H9 (cell line): ENCODE data around the gene SLC17A3. TPM values are rescaled to one million over a fixed set of nuclear protein-coding genes. Genes with fewer than 3 reads are reported as not detected.

Source experiments
- DNase-seq: peaks from one replicate; pipeline ENCODE4 v3.0.0-alpha.2; 2017
- H2AFZ ChIP-seq: one replicate; pipeline ENCODE4 v1.6.1; 2013; ENCODE audit warnings: mild to moderate bottlenecking, low read length, control low read depth, moderate library complexity
- H2AK5ac ChIP-seq: 2 replicates; pipeline ENCODE4 v1.6.1; 2013; ENCODE audit warnings: low read length, control low read depth, mixed read lengths; ENCODE audit not compliant: insufficient read length
- H2BK120ac ChIP-seq: one replicate; pipeline ENCODE4 v1.6.1; 2013; ENCODE audit warnings: low read depth, mild to moderate bottlenecking, low read length, control low read depth, inconsistent platforms; ENCODE audit not compliant: poor library complexity, severe bottlenecking
- H2BK12ac ChIP-seq: 2 replicates; pipeline ENCODE4 v1.6.1; 2013; ENCODE audit warnings: low read length, control low read depth, mixed read lengths, low read depth; ENCODE audit not compliant: insufficient read length
- H2BK15ac ChIP-seq: 2 replicates; pipeline ENCODE4 v1.6.1; 2013; ENCODE audit warnings: low read depth, low read length, control low read depth
- H2BK20ac ChIP-seq: one replicate; pipeline ENCODE4 v1.6.1; 2013; ENCODE audit warnings: low read depth, mild to moderate bottlenecking, low read length, control low read depth, inconsistent platforms; ENCODE audit not compliant: poor library complexity, severe bottlenecking
- H2BK5ac ChIP-seq: 2 replicates; pipeline ENCODE4 v1.6.1; 2013; ENCODE audit warnings: low read length, control low read depth, mixed read lengths; ENCODE audit not compliant: insufficient read length
- H3K14ac ChIP-seq: 2 replicates; pipeline ENCODE4 v1.6.1; 2013; ENCODE audit warnings: low read length, control low read depth; ENCODE audit not compliant: insufficient read depth
- H3K18ac ChIP-seq: 2 replicates; pipeline ENCODE4 v1.6.1; 2013; ENCODE audit warnings: low read depth, mild to moderate bottlenecking, mixed read lengths, low read length, control low read depth; ENCODE audit not compliant: insufficient read length
- H3K23ac ChIP-seq: 2 replicates; pipeline ENCODE4 v1.6.1; 2013; ENCODE audit warnings: low read length, control low read depth, mixed read lengths, low read depth; ENCODE audit not compliant: insufficient read length
- H3K23me2 ChIP-seq: 2 replicates; pipeline ENCODE4 v1.6.1; 2013; ENCODE audit warnings: low read depth, mild to moderate bottlenecking, mixed read lengths, low read length, control low read depth; ENCODE audit not compliant: insufficient read length, poor library complexity, severe bottlenecking
- H3K27ac ChIP-seq: 2 replicates; pipeline ENCODE4 v1.5.1; 2013; ENCODE audit warnings: low read length, control low read depth, mixed read lengths, low read depth; ENCODE audit not compliant: insufficient read length
- H3K27me3 ChIP-seq: 2 replicates; pipeline ENCODE4 v1.6.1; 2013; ENCODE audit warnings: low read length, control low read depth, inconsistent platforms; ENCODE audit not compliant: insufficient read depth
- H3K4ac ChIP-seq: 2 replicates; pipeline ENCODE4 v1.6.1; 2013; ENCODE audit warnings: low read depth, mild to moderate bottlenecking, control low read depth, inconsistent platforms, low read length, moderate library complexity
- H3K4me1 ChIP-seq: 2 replicates; pipeline ENCODE4 v1.6.1; 2013; ENCODE audit warnings: low read length, control low read depth, inconsistent platforms; ENCODE audit not compliant: insufficient read depth
- H3K4me2 ChIP-seq: 2 replicates; pipeline ENCODE4 v1.6.1; 2013; ENCODE audit warnings: low read length, control low read depth, mixed read lengths; ENCODE audit not compliant: insufficient read length, insufficient read depth
- H3K56ac ChIP-seq: 2 replicates; pipeline ENCODE4 v1.6.1; 2013; ENCODE audit warnings: low read depth, mild to moderate bottlenecking, mixed read lengths, low read length, control low read depth; ENCODE audit not compliant: insufficient read length
- H3K79me1 ChIP-seq: 2 replicates; pipeline ENCODE4 v1.6.1; 2013; ENCODE audit warnings: low read depth, mild to moderate bottlenecking, moderate library complexity, low read length, control low read depth, inconsistent platforms; ENCODE audit not compliant: insufficient read depth, poor library complexity, severe bottlenecking
- H3K79me2 ChIP-seq: 2 replicates; pipeline ENCODE4 v1.6.1; 2013; ENCODE audit warnings: low read length, control low read depth, inconsistent platforms; ENCODE audit not compliant: insufficient read depth
- H3K9ac ChIP-seq: 2 replicates; pipeline ENCODE4 v1.6.1; 2013; ENCODE audit warnings: low read length, control low read depth, mixed read lengths; ENCODE audit not compliant: insufficient read length; ENCODE audit errors: extremely low read depth
- H3K9me3 ChIP-seq: one replicate; pipeline ENCODE4 v1.6.1; 2013; ENCODE audit warnings: low read depth, low read length, inconsistent platforms; ENCODE audit not compliant: control insufficient read depth
- H3T11ph ChIP-seq: one replicate; pipeline ENCODE4 v1.6.1; 2013; ENCODE audit warnings: mild to moderate bottlenecking, low read length, control low read depth, inconsistent platforms
- H4K20me1 ChIP-seq: one replicate; pipeline ENCODE4 v1.6.1; 2013; ENCODE audit not compliant: control insufficient read depth, insufficient read length, insufficient read depth
- H4K5ac ChIP-seq: 2 replicates; pipeline ENCODE4 v1.6.1; 2013; ENCODE audit warnings: low read depth, mild to moderate bottlenecking, mixed read lengths, low read length, control low read depth; ENCODE audit not compliant: insufficient read length
- H4K8ac ChIP-seq: replicated peaks from 2 replicates; pipeline ENCODE4 v1.6.1; 2013; ENCODE audit warnings: low read length, control low read depth, mixed read lengths, low read depth; ENCODE audit not compliant: insufficient read length
- H4K91ac ChIP-seq: 2 replicates; pipeline ENCODE4 v1.6.1; 2013; ENCODE audit warnings: low read depth, mild to moderate bottlenecking, moderate library complexity, mixed read lengths, low read length, control low read depth; ENCODE audit not compliant: insufficient read length
- H3K27ac Mint-ChIP-seq, 3 experiments: 2 replicates in 2 of 3; 3 replicates in 1 of 3; pipeline ENCODE4 v1.8.0; 2020 to 2021; ENCODE audit warnings: mixed read lengths in 3 of 3, mild to moderate bottlenecking in 1 of 3, moderate library complexity in 1 of 3
- H3K27me3 Mint-ChIP-seq: 2 replicates; pipeline ENCODE4 v1.8.0; 2021; ENCODE audit warnings: low read depth, mild to moderate bottlenecking, moderate library complexity, mixed read lengths
- H3K36me3 Mint-ChIP-seq, 3 experiments: 2 replicates in 2 of 3; 3 replicates in 1 of 3; pipeline ENCODE4 v1.8.0; 2020 to 2021; ENCODE audit warnings: low read depth in 3 of 3, mixed read lengths in 3 of 3; ENCODE audit not compliant: insufficient read depth in 1 of 3
- H3K4me1 Mint-ChIP-seq, 2 experiments: 2 replicates each; pipeline ENCODE4 v1.8.0; 2020; ENCODE audit warnings: mixed read lengths in 2 of 2
- H3K4me3 Mint-ChIP-seq, 2 experiments: 2 replicates in 1 of 2; 3 replicates in 1 of 2; pipeline ENCODE4 v1.8.0; 2020 to 2021; ENCODE audit warnings: mild to moderate bottlenecking in 2 of 2, mixed read lengths in 2 of 2, moderate library complexity in 1 of 2
- H3K9me3 Mint-ChIP-seq, 2 experiments: 2 replicates in 1 of 2; 3 replicates in 1 of 2; pipeline ENCODE4 v1.8.0; 2020; ENCODE audit warnings: mild to moderate bottlenecking in 2 of 2, mixed read lengths in 2 of 2, moderate library complexity in 1 of 2
- WGBS: extraction: QIAGEN DNeasy Blood & Tissue Kit; methylation state at CpG from one replicate; pipeline ENCODE4 v1.1.7; 2013; ENCODE audit warnings: missing lambda C conversion rate, low lambda C conversion rate, mixed read lengths; ENCODE audit not compliant: insufficient read length; ENCODE audit errors: extremely low coverage; 5-methylcytosine and 5-hydroxymethylcytosine counted together
- total RNA-seq: library from RNA; stranded (reverse); gene quantifications from 2 replicates; pipeline ENCODE4 v1.2.1, GENCODE V29; 2021
- TF ChIP-seq, protein P1 (sequence below): fragments of 200-600 bp; sonication (generic); conservative IDR thresholded peaks from 3 replicates; pipeline ENCODE4 v1.8.0; 2021; ENCODE audit warnings: antibody characterized with exemption, mild to moderate bottlenecking

Gene SLC17A3
- total RNA-seq, 1 experiment from 2014 or later, result not detected

DNA sequence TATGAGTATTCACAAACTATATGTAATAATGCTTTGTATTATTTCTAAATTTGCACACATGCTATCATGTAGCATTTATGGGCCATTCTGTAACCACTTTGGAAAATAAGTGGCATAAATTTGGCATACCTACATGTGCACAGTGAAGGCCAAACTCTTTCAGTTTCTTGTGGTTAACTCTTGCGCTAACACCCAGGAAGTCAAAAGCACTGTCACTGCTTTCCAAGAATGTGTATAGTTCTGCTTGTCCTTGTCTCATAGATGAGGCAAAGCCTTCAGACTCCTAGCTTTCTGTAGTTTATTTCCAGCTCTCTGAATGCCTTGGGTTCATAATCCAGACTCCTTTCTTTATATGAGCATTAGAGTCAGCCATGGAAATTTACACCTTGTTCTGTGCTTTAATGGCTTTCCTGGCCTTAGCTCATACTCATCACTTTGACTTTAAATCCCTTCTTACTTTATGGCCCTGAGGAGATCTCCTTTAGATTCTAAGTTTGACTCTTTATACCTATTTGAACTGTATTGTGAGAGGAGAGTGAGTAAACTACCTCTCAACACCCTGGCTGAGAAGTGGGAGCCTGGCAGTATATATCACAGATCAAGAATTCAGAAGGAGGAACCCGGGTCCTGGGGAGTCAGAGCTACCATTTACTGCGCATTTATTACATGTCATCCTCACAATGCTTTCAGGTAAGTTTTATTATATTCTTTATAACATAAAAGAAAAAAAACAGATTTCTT is 949 bp upstream of the SLC17A3 start:
- Histone ChIP-seq H3K23me2 (no peaks in the 10 kb centered on the region), H2AFZ (no peak overlapping the region), H4K5ac (no peak overlapping the region), H3K18ac (no peak overlapping the region), H3K9me3 (no peaks in the 10 kb centered on the region), H2BK20ac (no peak overlapping the region), H3K27ac (no peak overlapping the region), H2BK120ac (no peak overlapping the region), H3K14ac (no peak overlapping the region), H3K9ac (no peak overlapping the region), H3K56ac (no peak overlapping the region), H3K79me2 (no peaks in the 10 kb centered on the region), H4K8ac (no peak overlapping the region), H3K4me2 (no peak overlapping the region), H2BK5ac (no peak overlapping the region), H3K4me1 (no peaks in the 10 kb centered on the region), H3T11ph (no peak overlapping the region), H2BK15ac (no peak overlapping the region), H3K79me1 (no peaks in the 10 kb centered on the region), H3K4ac (no peak overlapping the region), H3K23ac (no peak overlapping the region), H2AK5ac (no peak overlapping the region), H4K20me1 (no peaks in the 10 kb centered on the region), H3K27me3 (no peaks in the 10 kb centered on the region), H2BK12ac (no peak overlapping the region), H4K91ac (no peak overlapping the region)
- Mint-ChIP-seq H3K27me3 (peaks cover 5% of the 10 kb centered on the region; the same call in 1 of the 2 replicates), H3K27ac (no peak overlapping the region), H3K9me3 (no peaks in the 10 kb centered on the region), H3K36me3 (no peaks in the 10 kb centered on the region), H3K4me1 (no peaks in the 10 kb centered on the region), H3K4me3 (no peak overlapping the region)
- no peak for DNase-seq
- WGBS, result no CpG with 5 or more reads among the region's 3 CpGs
- TF ChIP-seq, protein P1, sequence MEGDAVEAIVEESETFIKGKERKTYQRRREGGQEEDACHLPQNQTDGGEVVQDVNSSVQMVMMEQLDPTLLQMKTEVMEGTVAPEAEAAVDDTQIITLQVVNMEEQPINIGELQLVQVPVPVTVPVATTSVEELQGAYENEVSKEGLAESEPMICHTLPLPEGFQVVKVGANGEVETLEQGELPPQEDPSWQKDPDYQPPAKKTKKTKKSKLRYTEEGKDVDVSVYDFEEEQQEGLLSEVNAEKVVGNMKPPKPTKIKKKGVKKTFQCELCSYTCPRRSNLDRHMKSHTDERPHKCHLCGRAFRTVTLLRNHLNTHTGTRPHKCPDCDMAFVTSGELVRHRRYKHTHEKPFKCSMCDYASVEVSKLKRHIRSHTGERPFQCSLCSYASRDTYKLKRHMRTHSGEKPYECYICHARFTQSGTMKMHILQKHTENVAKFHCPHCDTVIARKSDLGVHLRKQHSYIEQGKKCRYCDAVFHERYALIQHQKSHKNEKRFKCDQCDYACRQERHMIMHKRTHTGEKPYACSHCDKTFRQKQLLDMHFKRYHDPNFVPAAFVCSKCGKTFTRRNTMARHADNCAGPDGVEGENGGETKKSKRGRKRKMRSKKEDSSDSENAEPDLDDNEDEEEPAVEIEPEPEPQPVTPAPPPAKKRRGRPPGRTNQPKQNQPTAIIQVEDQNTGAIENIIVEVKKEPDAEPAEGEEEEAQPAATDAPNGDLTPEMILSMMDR, result no peak
